H1 (cell line): Measurements from ENCODE around the gene IL32. TPM values are rescaled to one million over a fixed set of nuclear protein-coding genes. Genes with fewer than 3 reads are reported as not detected.
A peak's percentile ranks its signal among the peaks of the same experiment; 100 is the strongest.

ENCODE experiments used
- CTCF ChIA-PET: fragments of 300-600 bp; sonication (Branson Sonifier 250); formaldehyde crosslinking; loops from one replicate; lab custom pipeline; 2021; ENCODE audit not compliant: partially characterized antibody; lab: Charles Lee
- POLR2A ChIA-PET: fragments of 300-600 bp; sonication (Branson Sonifier 250); formaldehyde crosslinking; loops from one replicate; lab custom pipeline; 2021; ENCODE audit warnings: inconsistent platforms; ENCODE audit not compliant: partially characterized antibody; lab: Charles Lee
- DNase-seq, 2 experiments: peaks; one replicate each; pipeline versions ENCODE4 v3.0.0 to v3.0.0-alpha.2; 2010 to 2022; ENCODE audit warnings: low spot score in 2 of 2, low read depth in 1 of 2, mixed read lengths in 1 of 2
- FAIRE-seq: peaks from 2 replicates; lab custom pipeline; 2011; peaks lifted over from hg19 to GRCh38; lab: Jason Lieb, UNC
- H2AFZ ChIP-seq: 2 replicates; pipeline ENCODE4 v1.8.1; 2012; ENCODE audit warnings: low read length, inconsistent platforms
- H2AK5ac ChIP-seq: 2 replicates; pipeline ENCODE4 v1.6.1; 2013; ENCODE audit warnings: low read depth, low read length
- H2BK120ac ChIP-seq: replicated peaks from 2 replicates; pipeline ENCODE3; 2013; ENCODE audit warnings: low read depth, low read length, inconsistent platforms
- H2BK12ac ChIP-seq: 2 replicates; pipeline ENCODE4 v1.6.1; 2013; ENCODE audit warnings: low read depth, low read length
- H2BK15ac ChIP-seq: 2 replicates; pipeline ENCODE4 v1.6.1; 2013; ENCODE audit warnings: low read length
- H2BK20ac ChIP-seq: 2 replicates; pipeline ENCODE4 v1.6.1; 2013; ENCODE audit warnings: low read length
- H2BK5ac ChIP-seq: 2 replicates; pipeline ENCODE4 v1.6.1; 2013; ENCODE audit warnings: low read depth, low read length
- H3K14ac ChIP-seq: 2 replicates; pipeline ENCODE4 v1.6.1; 2013; ENCODE audit warnings: inconsistent platforms; ENCODE audit not compliant: insufficient read length
- H3K18ac ChIP-seq: 2 replicates; pipeline ENCODE4 v1.6.1; 2013; ENCODE audit warnings: low read length; ENCODE audit errors: extremely low read depth
- H3K23ac ChIP-seq: 2 replicates; pipeline ENCODE4 v1.6.1; 2013; ENCODE audit warnings: inconsistent platforms; ENCODE audit not compliant: insufficient read length
- H3K23me2 ChIP-seq: 2 replicates; pipeline ENCODE4 v1.6.1; 2013; ENCODE audit warnings: low read depth, low read length
- H3K27ac ChIP-seq: 2 replicates; pipeline ENCODE4 v1.6.1; 2011; ENCODE audit warnings: low read depth, low read length, inconsistent platforms
- H3K27me3 ChIP-seq, 4 experiments: replicated peaks in 1 of 4; 1 replicate in 1 of 4; 2 replicates in 3 of 4; pipeline versions ENCODE4 v1.6.1 to v1.8.1; 2011 to 2013; ENCODE audit warnings: low read length in 3 of 4, mild to moderate bottlenecking in 3 of 4, inconsistent platforms in 2 of 4, mixed read lengths in 2 of 4, moderate library complexity in 1 of 4; ENCODE audit not compliant: control insufficient read depth in 3 of 4, insufficient read depth in 3 of 4; ENCODE audit errors: extremely low read depth in 1 of 4
- H3K36me3 ChIP-seq, 4 experiments: 2 replicates each; pipeline versions ENCODE4 v1.6.1 to v1.8.1; 2011 to 2013; ENCODE audit warnings: mild to moderate bottlenecking in 4 of 4, low read length in 3 of 4, moderate library complexity in 2 of 4, control low read depth in 1 of 4, inconsistent platforms in 1 of 4; ENCODE audit not compliant: insufficient read depth in 4 of 4, control insufficient read depth in 2 of 4
- H3K4ac ChIP-seq: replicated peaks from 2 replicates; pipeline ENCODE3; 2013; ENCODE audit warnings: low read length, low read depth, mixed read lengths, inconsistent platforms; ENCODE audit not compliant: insufficient read length
- H3K4me1 ChIP-seq, 4 experiments: replicated peaks in 1 of 4; 1 replicate in 1 of 4; 2 replicates in 3 of 4; pipeline versions ENCODE4 v1.6.1 to v1.8.1; 2011 to 2013; ENCODE audit warnings: low read length in 3 of 4, inconsistent platforms in 2 of 4, mixed read lengths in 1 of 4; ENCODE audit not compliant: insufficient read depth in 4 of 4, control insufficient read depth in 3 of 4
- H3K4me2 ChIP-seq, 2 experiments: 2 replicates each; pipeline versions ENCODE4 v1.6.1 to v1.8.1; 2011 to 2013; ENCODE audit warnings: low read depth in 2 of 2, low read length in 2 of 2, control low read depth in 1 of 2, inconsistent platforms in 1 of 2, mild to moderate bottlenecking in 1 of 2; ENCODE audit not compliant: insufficient read depth in 1 of 2
- H3K4me3 ChIP-seq, 4 experiments: fragments of 200-600, 300-600 bp in 1 of 4; sonication (generic), shearing (Covaris generic), sonication (Bioruptor Twin) in 1 of 4; 2 replicates each; pipeline versions ENCODE4 v1.5.1 to v1.8.1; 2011 to 2016; ENCODE audit warnings: low read length in 4 of 4, low read depth in 3 of 4, control low read depth in 2 of 4, inconsistent platforms in 2 of 4, mild to moderate bottlenecking in 2 of 4, mixed read lengths in 1 of 4, moderate library complexity in 1 of 4; ENCODE audit not compliant: insufficient read depth in 2 of 4; ENCODE audit errors: extremely low read depth in 1 of 4
- H3K56ac ChIP-seq: replicated peaks from 2 replicates; pipeline ENCODE3; 2013; ENCODE audit warnings: low read depth, mild to moderate bottlenecking, mixed read lengths, low read length, inconsistent platforms; ENCODE audit not compliant: insufficient read length
- H3K79me1 ChIP-seq: 2 replicates; pipeline ENCODE4 v1.6.1; 2013; ENCODE audit warnings: low read depth, low read length, control low read depth
- H3K79me2 ChIP-seq, 2 experiments: 2 replicates each; pipeline versions ENCODE4 v1.6.1 to v1.8.1; 2012 to 2013; ENCODE audit warnings: low read length in 2 of 2, mild to moderate bottlenecking in 2 of 2, inconsistent platforms in 1 of 2; ENCODE audit not compliant: insufficient read depth in 2 of 2, control insufficient read depth in 1 of 2
- H3K9ac ChIP-seq, 4 experiments: replicated peaks in 1 of 4; 1 replicate in 1 of 4; 2 replicates in 3 of 4; pipeline versions ENCODE4 v1.6.1 to v1.8.1; 2011 to 2013; ENCODE audit warnings: low read depth in 3 of 4, low read length in 3 of 4, control low read depth in 2 of 4, mild to moderate bottlenecking in 2 of 4, moderate library complexity in 2 of 4, inconsistent platforms in 1 of 4; ENCODE audit errors: extremely low read depth in 1 of 4
- H3K9me3 ChIP-seq, 2 experiments: 2 replicates each; pipeline versions ENCODE4 v1.6.1 to v1.8.1; 2012 to 2013; ENCODE audit warnings: mild to moderate bottlenecking in 2 of 2, moderate library complexity in 2 of 2, control low read depth in 1 of 2, inconsistent platforms in 1 of 2, low read depth in 1 of 2, low read length in 1 of 2, mixed read lengths in 1 of 2; ENCODE audit not compliant: insufficient read depth in 2 of 2
- H4K20me1 ChIP-seq, 2 experiments: replicated peaks in 1 of 2; 2 replicates each; pipeline versions ENCODE3 to v1.8.1; 2011 to 2013; ENCODE audit warnings: inconsistent platforms in 2 of 2, low read length in 2 of 2, mild to moderate bottlenecking in 1 of 2; ENCODE audit not compliant: insufficient read depth in 2 of 2, control insufficient read depth in 1 of 2
- H4K5ac ChIP-seq: 2 replicates; pipeline ENCODE4 v1.6.1; 2013; ENCODE audit warnings: low read length, low read depth, mixed read lengths, inconsistent platforms; ENCODE audit not compliant: insufficient read length
- H4K8ac ChIP-seq: 2 replicates; pipeline ENCODE4 v1.8.0; 2013; ENCODE audit warnings: mild to moderate bottlenecking, moderate library complexity, low read length, inconsistent platforms; ENCODE audit not compliant: insufficient read depth; ENCODE audit errors: extremely low read depth
- H4K91ac ChIP-seq: replicated peaks from 2 replicates; pipeline ENCODE3; 2013; ENCODE audit warnings: low read length, mixed read lengths, inconsistent platforms; ENCODE audit not compliant: insufficient read length
- BACH1 ChIP-seq: IDR thresholded peaks from 2 replicates; pipeline ENCODE4 v1.6.1; 2012; ENCODE audit warnings: low read length, improper control_type of control experiment
- CREB1 ChIP-seq: IDR thresholded peaks from 2 replicates; pipeline ENCODE4 v1.6.1; 2012; ENCODE audit warnings: inconsistent platforms
- PHF8 ChIP-seq: fragments of 200-600 bp; sonication (generic); conservative IDR thresholded peaks from 2 replicates; pipeline ENCODE4 v1.7.1; 2012; ENCODE audit warnings: low read depth, mild to moderate bottlenecking, inconsistent platforms, low read length, moderate library complexity
- POU5F1 ChIP-seq: IDR thresholded peaks from 2 replicates; pipeline ENCODE4 v1.6.1; 2011; ENCODE audit warnings: low read depth, mild to moderate bottlenecking, low read length, moderate library complexity
- RBBP5 ChIP-seq: IDR thresholded peaks from 2 replicates; pipeline ENCODE4 v1.7.1; 2012; ENCODE audit warnings: low read depth, mild to moderate bottlenecking, inconsistent platforms, low read length, moderate library complexity, borderline replicate concordance
- SAP30 ChIP-seq: fragments of 300-600 bp; sonication (generic); IDR thresholded peaks from 2 replicates; pipeline ENCODE4 v1.7.1; 2012; ENCODE audit warnings: low read length, moderate library complexity, mild to moderate bottlenecking, inconsistent platforms; ENCODE audit not compliant: insufficient read depth, insufficient replicate concordance
- SIX5 ChIP-seq: IDR thresholded peaks from 2 replicates; pipeline ENCODE4 v1.6.1; 2011; ENCODE audit warnings: mild to moderate bottlenecking, low read depth, low read length
- SP1 ChIP-seq: IDR thresholded peaks from 2 replicates; pipeline ENCODE4 v1.6.1; 2011; ENCODE audit warnings: low read depth, low read length
- SP2 ChIP-seq: IDR thresholded peaks from 2 replicates; pipeline ENCODE4 v1.6.1; 2012; ENCODE audit warnings: mild to moderate bottlenecking, low read length, inconsistent platforms
- SUZ12 ChIP-seq: fragments of 200-600 bp; sonication (generic); IDR thresholded peaks from 2 replicates; pipeline ENCODE4 v1.6.1; 2012; ENCODE audit warnings: mild to moderate bottlenecking, inconsistent platforms, low read length, moderate library complexity, mixed read lengths
- WGBS, 2 experiments: shearing (Covaris generic) in 1 of 2; methylation state at CpG; one replicate each; pipeline versions ENCODE4 v1.1.6 to v1.1.7; 2013 to 2015; ENCODE audit warnings: low lambda C conversion rate in 2 of 2, mixed read lengths in 2 of 2, inconsistent platforms in 1 of 2, low coverage in 1 of 2, missing lambda C conversion rate in 1 of 2; ENCODE audit not compliant: insufficient replicate concordance in 2 of 2, insufficient coverage in 1 of 2, insufficient read length in 1 of 2; ENCODE audit errors: extremely low coverage in 1 of 2, missing lambda C conversion rate in 1 of 2; 5-methylcytosine and 5-hydroxymethylcytosine counted together
- polyA plus RNA-seq, 7 experiments: library from polyadenylated mRNA; depleted of rRNA in 3 of 7; stranded (reverse) in 5 of 7; unstranded in 2 of 7; fragments of >200 nt in 5 of 7; fragments of 200-250 nt in 2 of 7; gene quantifications; 1 replicate in 5 of 7; 2 replicates in 1 of 7; 4 replicates in 1 of 7; pipeline versions ENCODE4 v1.2.1 to v1.2.3, GENCODE V29; 2011 to 2013; ENCODE audit warnings: missing spikeins in 2 of 7, mixed read lengths in 2 of 7
- total RNA-seq: library from RNA; stranded (reverse); fragmentation: NEBNext Ultra II Directional; extraction: Animal tissue kit (Norgen Biotek cat#: 25700); gene quantifications from 2 replicates; pipeline ENCODE4 v1.2.1, GENCODE V29; 2021
- TF ChIP-seq, protein P1 (sequence below): IDR thresholded peaks from 2 replicates; pipeline ENCODE4 v1.6.1; 2011; ENCODE audit warnings: low read length, improper control_type of control experiment

Gene IL32
- total and polyA plus RNA-seq, 2 of the 8 experiments (the other 6 are each of a cell fraction or from before 2014, with no cell fraction given) = 2.7 to 5.0 TPM

DNA sequence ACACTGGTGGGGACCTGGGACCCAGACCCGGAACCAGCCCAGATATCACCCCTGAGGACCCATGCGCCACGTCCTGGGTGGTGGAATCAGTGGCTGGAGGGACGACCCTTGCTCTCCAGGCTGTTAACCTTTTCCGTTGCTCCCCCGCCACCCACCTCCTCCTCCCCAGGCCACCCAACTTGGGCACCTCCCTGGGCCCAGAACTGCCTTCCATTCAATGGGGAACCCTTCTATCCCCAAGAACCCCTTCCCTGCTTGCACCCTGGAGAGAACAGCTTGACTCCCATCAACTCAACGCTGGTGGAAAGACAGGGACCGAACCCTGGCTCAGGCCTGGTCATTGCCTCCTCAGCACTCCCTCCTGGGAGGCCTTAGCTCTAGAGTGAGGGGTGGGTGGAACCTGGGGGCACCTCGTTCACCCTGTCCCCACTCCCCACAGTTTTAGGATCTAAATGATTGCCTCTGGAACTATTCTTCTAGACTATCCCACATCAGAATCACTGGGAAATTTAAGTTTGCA lies 5.7 kb upstream of the IL32 start:
- Histone ChIP-seq H3K27me3 (no peaks in the 10 kb centered on the region; a peak in 1 of 7 replicates), H2BK20ac (0 out of 2 replicates have a peak overlapping the region, but pooled peaks have one; percentile 34), H3K23me2 (peaks cover 6% of the 10 kb centered on the region; the same call in 1 of the 2 replicates), H4K8ac (0 out of 2 replicates have a peak overlapping the region, but pooled peaks have one; percentile 58), H3K9ac (0 out of 7 replicates have a peak overlapping the region, but pooled peaks of 2 of the 4 experiments have one; percentile 3 to 13), H3K79me2 (no peaks in the 10 kb centered on the region), H2AK5ac (no peak overlapping the region), H3K4me3 (peak overlapping the region in 3 of 4 experiments; percentile 27 to 86 (median 38); a peak in 4 of 8 replicates), H3K4me2 (peak overlapping the region; percentile 10 to 79; a peak in 3 of 4 replicates), H3K27ac (no peak overlapping the region), H3K18ac (peak overlapping the region; percentile 78), H3K23ac (no peak overlapping the region), H2BK5ac (peak overlapping the region; percentile 60; the same call in 1 of the 2 replicates), H3K9me3 (no peaks in the 10 kb centered on the region), H3K79me1 (no peaks in the 10 kb centered on the region), H4K5ac (peak overlapping the region; percentile 65), H4K20me1 (peaks cover 4 to 7% of the 10 kb centered on the region in 2 experiments), H2BK120ac (no peak overlapping the region), H2AFZ (0 out of 2 replicates have a peak overlapping the region, but pooled peaks have one; percentile 52), H3K14ac (no peak overlapping the region), H2BK15ac (peak overlapping the region; percentile 95; the same call in 1 of the 2 replicates), H3K4me1 (peaks cover 5 to 19% (median 6%) of the 10 kb centered on the region in 4 experiments; a peak in 6 of 7 replicates), H2BK12ac (peak overlapping the region; percentile 84; the same call in 1 of the 2 replicates), H3K4ac (peak overlapping the region; percentile 9), H3K56ac (no peak overlapping the region), H4K91ac (peak overlapping the region; percentile 86), H3K36me3 (no peaks in the 10 kb centered on the region)
- DNase-seq (no peak), FAIRE-seq (no peak)
- WGBS, 2 experiments = 73% methylated on average over 8 of the region's 9 CpGs; no CpG with 5 or more reads in 1 of the 2 experiments
- POLR2A ChIA-PET = interaction anchor here (0.8 to 12.7 kb wide), 19 partner anchors 9 to 124 kb away, joined by 3 to 140 read pairs (median 5); partner anchors contain the start of genes CLDN6, CLDN9, HCFC1R1 and THOC6
- CTCF ChIA-PET = interaction anchor here (0.5 to 8.3 kb wide), 30 partner anchors 9 to 740 kb away, joined by 3 to 88 read pairs (median 6); partner anchors contain the start of genes MMP25, ZNF205, ZNF213 and ZSCAN10
- TF ChIP-seq PHF8 = no peak
- no peak for TF ChIP-seq RBBP5
- TF ChIP-seq SUZ12 = no peak
- TF ChIP-seq SAP30 = no peak
- no peak for TF ChIP-seq SIX5
- TF ChIP-seq, protein P1, sequence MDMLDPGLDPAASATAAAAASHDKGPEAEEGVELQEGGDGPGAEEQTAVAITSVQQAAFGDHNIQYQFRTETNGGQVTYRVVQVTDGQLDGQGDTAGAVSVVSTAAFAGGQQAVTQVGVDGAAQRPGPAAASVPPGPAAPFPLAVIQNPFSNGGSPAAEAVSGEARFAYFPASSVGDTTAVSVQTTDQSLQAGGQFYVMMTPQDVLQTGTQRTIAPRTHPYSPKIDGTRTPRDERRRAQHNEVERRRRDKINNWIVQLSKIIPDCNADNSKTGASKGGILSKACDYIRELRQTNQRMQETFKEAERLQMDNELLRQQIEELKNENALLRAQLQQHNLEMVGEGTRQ = no peak
- TF ChIP-seq SP1 = no peak
- TF ChIP-seq CREB1 = no peak
- no peak for TF ChIP-seq SP2
- TF ChIP-seq BACH1 = no peak
- no peak for TF ChIP-seq POU5F1
